ENCODE measurements around the gene CDK17. TPM values are rescaled to one million over a fixed set of nuclear protein-coding genes. Genes with fewer than 3 reads are reported as not detected.
A peak's percentile ranks its signal among the peaks of the same experiment; 100 is the strongest.
"Not testable (repeated sequence)": the region's sequence is repeated elsewhere in the genome, so short reads cannot be mapped to it uniquely, and the experiment has no call there.

The CDK17 gene
- total RNA-seq, 1 donor from 2014 or later: 88.2 TPM

DNA sequence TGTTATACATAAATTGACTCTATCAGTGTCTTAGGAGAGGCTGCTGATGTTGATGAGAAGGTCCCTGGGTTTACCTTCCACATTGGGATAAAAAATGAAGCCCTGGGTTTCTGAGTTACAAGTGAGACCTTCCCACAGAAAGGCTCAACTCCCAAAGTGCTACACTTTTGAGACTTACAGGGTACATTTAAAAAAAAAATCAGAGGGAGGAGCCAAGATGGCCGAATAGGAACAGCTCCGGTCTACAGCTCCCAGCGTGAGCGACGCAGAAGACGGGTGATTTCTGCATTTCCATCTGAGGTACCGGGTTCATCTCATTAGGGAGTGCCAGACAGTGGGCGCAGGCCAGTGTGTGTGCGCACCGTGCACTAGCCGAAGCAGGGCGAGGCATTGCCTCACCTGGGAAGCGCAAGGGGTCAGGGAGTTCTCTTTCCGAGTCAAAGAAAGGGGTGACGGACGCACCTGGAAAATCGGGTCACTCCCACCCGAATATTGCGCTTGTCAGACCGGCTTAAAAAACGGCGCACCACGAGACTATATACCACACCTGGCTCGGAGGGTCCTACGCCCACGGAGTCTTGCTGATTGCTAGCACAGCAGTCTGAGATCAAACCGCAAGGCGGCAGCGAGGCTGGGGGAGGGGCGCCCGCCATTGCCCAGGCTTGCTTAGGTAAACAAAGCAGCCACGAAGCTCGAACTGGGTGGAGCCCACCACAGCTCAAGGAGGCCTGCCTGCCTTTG lies 84.3 kb downstream of the CDK17 start:
- not testable (repeated sequence) for DNase-seq

DNA sequence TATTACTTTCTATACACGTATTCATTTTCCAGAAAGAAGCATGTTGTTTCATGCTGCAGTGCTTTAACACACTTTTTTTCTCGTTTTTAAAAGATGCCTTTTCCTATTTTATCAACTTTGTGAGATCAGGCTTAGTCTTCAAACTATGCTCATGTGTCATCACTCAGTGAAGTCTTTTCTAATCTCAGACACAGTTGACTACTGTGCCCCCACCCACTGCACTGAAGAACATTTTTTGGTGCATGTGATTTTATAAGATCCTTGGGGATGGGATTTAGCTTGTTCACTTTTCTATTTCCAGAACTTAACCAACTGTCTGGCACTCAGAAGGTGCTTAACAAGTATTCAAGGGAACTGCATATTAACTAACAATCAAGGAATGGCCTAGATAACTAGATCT lies 85.5 kb downstream of the CDK17 start:
- DNase-seq: no peak

DNA sequence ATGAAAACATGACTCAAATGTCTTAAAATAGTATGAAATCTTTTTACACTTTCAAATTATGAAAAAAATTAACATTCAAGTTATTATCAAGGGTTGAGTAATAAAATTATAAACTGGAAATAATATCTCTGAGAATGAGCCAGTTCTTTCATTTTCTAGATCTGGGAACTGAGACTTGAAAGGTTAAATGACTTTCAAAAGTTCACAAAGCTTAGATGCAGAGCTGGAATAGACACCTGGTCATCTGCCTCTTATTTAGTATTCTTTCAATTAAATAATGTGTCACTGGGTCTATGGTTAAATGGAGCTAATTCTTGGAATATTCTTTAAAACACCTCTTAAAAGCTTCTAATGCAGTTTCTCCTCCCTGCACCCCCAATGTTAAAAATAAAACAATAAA lies 86.6 kb downstream of the CDK17 start:
- DNase-seq: no peak

DNA sequence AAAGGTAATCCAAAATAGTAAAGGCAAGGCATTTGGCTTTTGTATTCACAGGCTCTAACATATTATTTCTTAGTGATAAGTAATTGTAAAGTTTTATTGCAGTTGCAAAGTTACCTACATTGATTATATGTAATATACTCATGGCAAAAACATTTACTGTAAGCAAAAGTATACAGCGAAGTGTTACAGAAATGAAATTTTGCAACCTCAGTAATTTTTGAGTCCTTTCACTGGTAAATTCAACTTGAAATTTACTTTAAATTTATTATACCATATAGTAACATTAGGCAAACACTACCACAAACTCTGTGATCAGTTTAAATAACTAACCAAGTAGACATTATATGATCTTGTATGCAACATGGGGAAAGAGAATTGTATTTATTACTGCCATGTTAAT lies 89.0 kb downstream of the CDK17 start:
- DNase-seq: no peak

DNA sequence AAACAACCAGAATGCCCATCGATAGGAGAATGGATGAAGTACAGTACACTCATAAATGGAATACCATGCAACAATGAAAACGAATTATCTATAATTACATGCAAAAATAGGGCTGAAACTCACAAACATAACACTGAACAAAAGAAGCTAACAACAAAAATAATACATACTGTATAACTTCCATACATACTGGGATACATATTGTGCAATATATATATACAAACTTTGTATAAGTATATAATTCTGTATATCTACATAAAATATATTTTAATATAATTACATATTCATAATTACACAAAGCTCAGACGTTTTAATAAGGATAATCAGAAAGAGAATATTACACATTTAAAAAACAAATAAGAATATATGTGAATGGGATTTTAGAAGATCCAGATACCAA lies 90.2 kb downstream of the CDK17 start:
- DNase-seq: no peak

GRCh38 chr12:96308881-96309280 lies 91.4 kb downstream of the CDK17 start:
- DNase-seq: peak; percentile 13

- DNase-seq: no peak
Observed at GRCh38 chr12:96305665-96306064, 94.6 kb downstream of the CDK17 start.

DNA sequence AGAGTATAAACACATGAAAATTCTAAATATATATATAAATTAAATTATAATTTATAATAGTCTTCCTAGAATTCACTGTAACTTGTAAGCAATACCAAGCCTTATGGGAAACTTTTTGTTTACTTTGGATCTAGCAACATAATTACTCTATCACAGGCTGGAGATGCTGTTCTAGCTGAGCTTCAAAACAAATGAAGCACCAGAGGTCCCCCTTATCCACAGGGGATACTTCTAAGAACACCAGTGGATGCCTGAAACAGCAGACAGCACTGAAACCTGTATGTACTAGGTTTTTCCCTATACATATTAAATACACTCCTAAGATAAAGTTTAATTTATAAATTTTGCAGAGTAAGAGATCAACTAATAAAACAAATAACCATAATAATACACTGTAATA lies 96.6 kb downstream of the CDK17 start:
- no peak for DNase-seq

- DNase-seq: no peak
Observed at GRCh38 chr12:96302687-96303310, 97.4 kb downstream of the CDK17 start.

DNA sequence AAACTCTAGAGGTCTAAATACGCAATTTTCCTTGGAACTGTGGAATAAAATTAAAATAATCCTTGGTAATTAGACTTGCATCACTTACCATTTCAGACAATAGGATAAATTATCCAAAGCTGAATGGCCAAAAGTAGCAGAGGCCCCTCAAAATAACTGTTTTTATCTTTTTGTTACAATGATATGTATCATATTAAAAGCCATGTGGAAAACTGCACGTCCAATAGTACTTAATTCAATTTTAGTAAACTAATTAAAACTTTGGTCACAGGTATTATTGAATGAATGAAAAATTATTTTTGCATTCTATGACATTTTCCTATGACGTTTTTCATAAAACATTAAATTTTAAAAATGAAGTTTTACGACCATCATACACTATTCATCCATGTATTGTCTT lies 98.5 kb downstream of the CDK17 start:
- no peak for DNase-seq

DNA sequence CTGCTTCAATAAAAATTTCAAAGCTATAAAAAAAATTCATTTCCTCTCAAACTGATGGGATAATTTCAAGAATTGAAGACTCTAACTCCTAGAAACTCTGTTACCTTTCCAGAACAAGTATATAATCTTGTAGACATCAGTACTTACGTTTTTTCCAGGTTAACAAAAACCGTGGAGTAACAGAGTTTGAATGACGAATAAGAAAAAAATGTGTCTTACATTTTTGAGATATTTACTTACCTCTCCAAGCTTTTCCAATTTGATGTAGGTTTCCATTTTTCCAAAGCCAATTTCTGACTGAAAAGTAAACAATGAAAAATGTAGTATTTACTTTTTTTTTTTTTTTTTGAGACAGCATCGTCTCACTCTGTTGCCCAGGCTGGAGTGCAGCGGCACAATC lies 100.2 kb downstream of the CDK17 start:
- DNase-seq: no peak

DNA sequence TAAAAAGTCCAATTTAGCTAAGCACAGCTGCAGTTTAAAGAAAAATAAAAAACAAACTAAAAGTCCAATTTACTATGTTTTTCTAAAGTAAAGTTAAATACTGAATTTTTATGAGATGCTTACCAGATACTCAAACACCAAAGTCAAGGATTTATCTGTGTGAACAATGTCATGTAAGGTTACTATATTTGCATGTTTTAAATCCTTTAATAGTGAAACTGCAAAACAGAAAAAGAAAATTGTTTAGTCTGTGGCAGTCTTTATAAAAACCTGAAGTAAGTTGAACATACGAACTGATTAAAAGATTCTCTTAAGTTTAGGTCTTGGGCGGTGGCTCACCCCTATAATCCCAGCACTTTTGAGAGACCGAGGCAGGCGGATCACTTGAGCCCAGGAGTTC lies 102.7 kb downstream of the CDK17 start:
- DNase-seq: no peak

GRCh38 chr12:96295532-96296160 lies 104.6 kb downstream of the CDK17 start:
- DNase-seq: no peak

DNA sequence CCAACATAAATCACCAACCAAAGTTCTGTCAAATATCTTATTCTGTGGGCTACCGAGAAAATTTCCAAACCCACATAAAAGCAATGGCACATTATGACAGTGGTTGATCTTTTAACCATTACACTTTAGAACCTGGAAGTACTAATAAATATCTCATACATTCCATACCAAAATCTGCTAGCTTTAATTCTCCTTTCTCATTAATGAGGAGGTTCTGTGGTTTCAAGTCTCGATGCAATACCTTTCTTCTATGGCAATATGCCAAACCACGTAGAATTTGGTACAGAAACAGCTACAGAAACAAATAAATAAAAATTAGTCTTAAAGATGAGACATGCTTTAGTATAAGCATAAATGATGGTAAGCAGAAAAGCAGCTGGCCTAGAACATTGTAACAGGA lies 105.4 kb downstream of the CDK17 start:
- DNase-seq: no peak

DNA sequence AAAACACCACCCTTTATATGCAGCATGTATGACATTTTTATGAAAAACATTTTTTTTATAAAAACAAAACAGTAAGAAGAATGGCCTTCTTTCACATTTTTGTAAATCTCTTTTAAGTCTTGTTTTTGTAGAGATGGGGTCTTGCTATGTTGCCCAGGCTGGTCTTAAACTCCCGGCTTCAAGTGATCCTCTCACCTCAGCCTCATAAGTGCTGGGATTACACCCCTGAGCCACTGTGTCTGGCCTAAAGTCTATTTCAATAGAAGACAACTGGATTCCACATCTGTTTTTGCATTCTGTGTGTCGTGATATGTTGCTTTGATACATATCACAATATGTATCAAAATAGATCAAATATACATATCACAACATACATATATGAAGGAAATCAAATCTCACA lies 107.1 kb downstream of the CDK17 start:
- no peak for DNase-seq

GRCh38 chr12:96289067-96289466 lies 111.2 kb downstream of the CDK17 start:
- no peak for DNase-seq

GRCh38 chr12:96285158-96285557 lies 115.1 kb downstream of the CDK17 start:
- no peak for DNase-seq

GRCh38 chr12:96274331-96274730 lies 125.9 kb downstream of the CDK17 start:
- no peak for DNase-seq

GRCh38 chr12:96271469-96272199 lies 128.6 kb downstream of the CDK17 start:
- no peak for DNase-seq

DNA sequence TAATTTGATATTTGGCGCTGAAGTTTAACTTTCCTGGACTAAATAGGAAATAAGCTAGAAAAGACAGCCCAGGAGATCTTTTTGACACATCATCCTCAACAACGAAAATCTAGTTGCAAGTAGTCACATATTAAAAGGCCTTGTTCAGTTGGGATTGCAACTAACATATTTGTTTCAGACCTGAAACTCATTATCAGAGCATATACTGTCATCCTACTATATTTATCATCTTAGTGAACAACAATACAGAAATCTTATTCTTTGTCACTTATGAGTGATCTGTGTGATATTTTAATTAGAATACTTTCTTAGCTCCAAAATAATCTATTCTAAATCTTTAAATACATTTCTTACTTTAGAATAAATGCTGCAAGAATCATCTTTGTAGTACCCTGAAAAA lies 134.0 kb downstream of the CDK17 start:
- DNase-seq: no peak

DNA sequence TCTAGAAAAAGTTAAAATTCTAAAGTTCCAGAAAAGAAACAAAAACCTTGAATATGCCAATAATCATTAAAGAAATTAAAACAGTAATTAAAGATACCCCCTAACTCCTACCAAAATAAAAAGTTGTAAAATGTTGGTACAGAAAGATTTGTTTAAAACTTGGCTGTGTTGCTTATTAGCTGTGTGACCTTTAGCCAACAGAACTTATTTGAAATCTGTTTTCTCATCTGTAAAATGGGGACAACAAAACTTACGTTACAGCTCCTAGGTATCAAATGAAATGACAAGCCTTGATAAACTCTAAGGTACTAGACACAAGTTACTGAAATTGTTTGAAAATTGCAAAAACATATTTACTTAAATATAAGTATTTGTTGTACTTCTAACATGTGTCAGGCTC lies 134.4 kb downstream of the CDK17 start:
- no peak for DNase-seq

GRCh38 chr12:96265400-96265799 lies 134.8 kb downstream of the CDK17 start:
- DNase-seq: no peak

GRCh38 chr12:96263449-96263902 lies 136.8 kb downstream of the CDK17 start:
- no peak for DNase-seq

Data from tongue (tissue), 2 donors.